HG03095 (cell line): ENCODE data around the gene RXRG.

ENCODE experiments used
- ATAC-seq: cut with Tn5 transposase; IDR thresholded peaks from one replicate; pipeline ENCODE4 v1.9.1; 2021; ENCODE audit warnings: moderate library complexity; ENCODE audit not compliant: unreplicated experiment

RXRG gene

DNA sequence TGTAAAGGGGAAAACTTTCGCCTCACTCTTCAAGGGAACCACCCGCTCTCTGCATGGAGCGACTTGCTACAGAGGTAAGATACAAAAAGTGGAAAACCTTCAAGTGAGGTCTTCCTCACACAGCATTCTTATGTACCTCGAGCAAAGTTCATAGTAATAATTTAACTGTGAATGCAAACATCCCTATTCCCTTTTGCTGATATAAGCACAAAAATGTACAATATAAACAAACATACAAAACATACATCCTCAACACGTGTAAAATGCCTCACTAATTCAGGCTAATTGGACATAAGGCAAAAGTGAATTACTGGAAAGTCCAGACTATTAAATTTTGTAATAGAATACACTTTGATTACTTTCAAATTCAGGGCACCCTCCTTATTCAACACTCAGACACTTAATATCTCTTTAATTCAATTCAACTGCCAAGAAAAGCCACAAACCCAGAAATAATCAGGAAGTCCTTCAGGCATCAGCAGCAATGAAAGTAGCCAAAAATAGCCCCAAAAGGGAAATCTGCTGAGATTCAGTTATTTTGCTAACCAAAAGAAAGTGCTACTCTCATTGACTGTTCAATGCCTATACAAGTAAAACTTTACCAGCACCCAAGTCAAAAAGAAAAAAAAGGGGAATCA is 73.2 kb downstream of the RXRG start:
- ATAC-seq = no peak

DNA sequence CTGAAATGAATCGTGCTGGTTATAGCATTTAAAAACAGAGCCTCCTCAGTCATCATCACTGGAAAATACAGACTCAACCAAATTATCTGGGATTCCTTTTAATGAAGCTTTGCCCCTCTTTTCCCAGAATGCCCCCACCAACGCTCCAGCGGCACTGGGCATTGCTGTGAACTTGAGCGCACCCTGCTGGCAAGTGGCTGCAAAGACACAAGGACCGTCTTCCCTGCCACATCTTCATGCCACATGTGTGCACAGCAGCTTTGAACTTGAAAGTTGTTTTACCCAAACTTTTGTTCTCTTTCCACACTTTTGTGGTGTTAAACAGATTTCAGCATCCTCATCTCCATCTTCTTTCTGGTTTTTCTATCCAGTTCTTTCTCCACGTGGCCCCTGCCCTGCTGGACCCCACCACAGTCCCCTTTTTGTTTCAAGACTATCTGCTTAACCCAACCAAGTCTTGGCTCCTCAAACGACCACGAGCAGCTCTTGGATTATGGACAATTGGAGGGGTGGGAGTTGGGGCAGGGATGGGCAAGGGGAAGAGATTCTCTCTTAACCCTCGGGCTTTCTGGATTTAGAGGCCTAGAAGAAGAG is 75.6 kb downstream of the RXRG start:
- peak; percentile 69 for ATAC-seq

GRCh38 chr1:165367375-165367993 is 77.4 kb downstream of the RXRG start:
- ATAC-seq = no peak

DNA sequence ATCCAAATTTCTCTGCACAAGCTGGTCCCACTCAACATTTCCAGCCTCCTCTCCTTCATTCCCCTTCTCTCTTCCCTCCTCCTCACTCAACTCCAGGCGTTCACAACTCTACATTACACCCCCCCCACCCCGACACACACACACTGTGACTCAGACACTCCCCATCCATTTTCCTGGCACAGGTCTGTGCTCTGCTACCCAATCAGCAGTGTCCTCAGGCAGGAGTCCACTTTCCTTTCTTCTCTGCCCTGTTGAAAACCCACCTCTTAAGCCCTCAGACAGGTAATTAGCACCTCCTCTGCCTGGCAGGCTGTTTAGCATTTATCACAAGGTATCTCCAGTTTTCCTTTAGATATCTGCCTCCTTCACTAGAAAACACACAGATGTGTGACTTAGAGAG is 79.6 kb downstream of the RXRG start:
- no peak for ATAC-seq

DNA sequence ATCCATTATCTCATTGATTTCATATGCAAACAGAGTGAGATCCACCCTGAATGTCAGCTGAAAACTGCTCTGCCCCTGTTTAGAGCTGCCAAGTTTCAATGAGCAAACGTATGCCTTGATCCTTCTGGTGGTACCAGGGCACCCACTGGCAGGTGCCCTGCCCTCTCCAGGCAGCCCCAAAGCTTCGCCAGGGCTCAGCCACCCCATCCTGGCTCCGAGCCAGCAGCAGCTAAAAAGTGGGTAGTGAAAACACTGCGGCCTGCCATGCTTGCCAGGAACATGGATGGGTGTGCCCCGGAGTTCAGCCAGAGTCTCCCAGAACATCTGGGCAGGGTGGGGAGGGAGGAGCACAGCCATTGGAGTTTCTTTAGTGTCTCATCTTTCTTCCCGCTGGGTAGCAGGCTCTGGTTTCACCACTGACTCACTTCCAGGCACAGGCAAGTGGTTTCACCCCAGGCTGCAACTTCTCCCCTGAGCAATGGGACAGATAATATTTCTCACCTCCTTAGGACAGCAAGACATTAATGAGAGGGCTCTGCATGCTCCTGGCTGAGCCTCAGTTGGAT is 80.3 kb downstream of the RXRG start:
- no peak for ATAC-seq

- ATAC-seq = no peak
These were observed 88.0 kb downstream of the RXRG start for GRCh38 chr1:165356876-165357275.

- no peak for ATAC-seq
These were observed 88.7 kb downstream of the RXRG start, which contains the start of gene LMX1A for GRCh38 chr1:165355977-165356811. Gene LMX1A (minus strand): TSS chr1:165356715. CDS start chr1:165355559, 1,156 bp downstream.

- no peak for ATAC-seq
These were observed 89.6 kb downstream of the RXRG start for GRCh38 chr1:165355139-165355976.

DNA sequence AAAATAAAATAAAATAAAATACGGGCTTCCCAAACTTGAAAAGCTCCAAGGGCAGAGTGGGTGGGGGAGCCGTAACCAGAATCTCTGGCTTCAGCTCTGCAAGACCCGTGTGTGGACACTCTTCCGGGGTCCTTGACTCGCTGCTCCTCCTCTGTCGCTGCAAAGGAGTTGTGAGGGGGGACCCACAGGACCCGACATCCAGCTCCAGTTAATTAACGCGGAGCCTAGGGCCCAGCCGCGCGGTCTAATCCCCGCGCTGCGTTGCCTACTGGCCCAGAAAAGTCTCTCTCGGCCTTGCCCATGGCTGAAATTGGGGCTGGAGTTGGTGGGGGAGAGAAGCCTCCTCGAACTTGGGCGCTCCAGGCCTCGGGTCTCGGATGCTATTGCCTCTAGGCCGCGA is 90.2 kb downstream of the RXRG start:
- no peak for ATAC-seq

DNA sequence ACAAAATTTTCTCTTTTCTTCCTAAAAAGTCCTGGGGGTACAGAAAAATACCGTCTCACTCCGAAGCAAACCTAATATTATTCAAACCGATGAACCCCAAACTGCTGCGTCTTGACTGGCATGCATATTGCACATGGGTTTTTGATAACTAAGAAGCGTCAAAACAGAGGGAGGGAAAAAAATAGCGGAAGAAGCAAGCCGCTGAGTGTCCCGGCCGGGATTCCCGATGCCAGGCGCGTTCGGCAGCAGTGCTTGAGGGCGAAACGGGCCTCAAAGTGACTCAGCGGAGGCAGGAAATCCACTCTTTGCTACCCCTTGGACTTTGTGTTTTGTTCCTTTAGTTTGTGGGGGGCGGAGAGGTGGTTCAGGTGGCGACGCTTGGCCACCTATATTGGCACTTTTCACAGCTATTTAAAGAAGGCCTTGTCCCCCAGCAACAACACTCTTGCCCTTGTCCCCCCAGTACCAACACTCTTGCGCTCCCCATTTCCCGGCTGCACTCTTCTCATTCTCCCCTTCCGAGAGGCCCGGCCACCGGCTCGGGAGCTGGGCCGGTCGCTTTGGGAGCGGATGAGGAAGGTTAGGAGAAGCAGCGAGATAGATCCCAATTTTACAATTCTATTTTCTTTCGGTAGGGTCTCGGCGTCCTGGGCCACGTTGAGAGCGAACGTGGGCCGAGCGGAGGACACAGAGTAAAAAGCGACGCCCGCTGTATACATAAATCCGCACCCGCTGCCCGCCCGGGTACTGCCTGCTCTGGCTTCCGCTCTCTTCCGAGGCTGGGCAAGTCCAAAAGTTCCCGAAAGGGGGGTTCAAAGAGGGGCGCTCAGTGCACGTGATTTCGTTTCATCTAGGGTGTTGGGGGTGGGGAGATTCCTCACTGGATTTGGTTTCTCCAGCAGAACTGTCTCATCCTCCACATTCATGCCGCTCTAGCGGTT is 90.9 kb downstream of the RXRG start:
- ATAC-seq = no peak

DNA sequence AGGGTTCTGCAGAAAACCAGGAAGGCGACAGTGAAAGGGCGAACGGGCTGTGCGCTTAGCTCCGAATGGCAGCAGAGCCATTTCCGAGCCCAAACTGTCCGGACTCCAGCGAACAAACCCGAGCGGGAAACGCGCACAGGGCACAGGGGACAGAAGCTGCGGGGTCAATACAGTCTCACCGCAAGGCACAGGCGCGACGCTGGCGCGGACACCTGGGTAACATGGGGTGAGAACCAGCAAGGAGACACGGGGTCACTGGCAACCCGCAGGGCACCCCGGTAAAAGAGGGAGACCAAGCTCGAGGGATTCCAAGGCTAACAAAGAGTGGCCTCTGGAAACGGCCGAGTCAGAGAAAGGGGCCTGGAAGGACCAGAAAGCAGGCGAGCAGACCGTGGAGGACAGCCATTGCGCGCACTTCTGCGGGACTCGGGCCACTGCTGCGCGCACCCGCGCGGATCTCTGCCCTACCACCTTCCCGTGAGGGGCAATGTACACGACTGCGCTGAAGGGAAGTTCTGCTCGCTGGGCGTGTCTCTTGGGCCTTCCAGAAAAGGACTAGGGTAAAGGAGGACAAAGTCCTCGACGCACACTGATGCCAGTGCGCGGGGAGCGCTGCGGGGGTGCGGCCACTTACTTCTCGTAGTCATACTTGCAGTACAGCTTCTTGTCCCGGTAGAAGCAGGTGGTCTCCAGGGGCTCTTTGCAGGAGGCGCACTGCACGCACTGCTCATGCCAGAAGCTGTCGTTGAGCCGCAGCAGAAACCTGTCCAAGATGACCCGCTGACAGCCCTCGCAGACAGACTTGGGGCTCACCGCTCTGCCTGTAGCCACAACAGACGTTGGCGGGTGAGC is 92.3 kb downstream of the RXRG start:
- no peak for ATAC-seq

DNA sequence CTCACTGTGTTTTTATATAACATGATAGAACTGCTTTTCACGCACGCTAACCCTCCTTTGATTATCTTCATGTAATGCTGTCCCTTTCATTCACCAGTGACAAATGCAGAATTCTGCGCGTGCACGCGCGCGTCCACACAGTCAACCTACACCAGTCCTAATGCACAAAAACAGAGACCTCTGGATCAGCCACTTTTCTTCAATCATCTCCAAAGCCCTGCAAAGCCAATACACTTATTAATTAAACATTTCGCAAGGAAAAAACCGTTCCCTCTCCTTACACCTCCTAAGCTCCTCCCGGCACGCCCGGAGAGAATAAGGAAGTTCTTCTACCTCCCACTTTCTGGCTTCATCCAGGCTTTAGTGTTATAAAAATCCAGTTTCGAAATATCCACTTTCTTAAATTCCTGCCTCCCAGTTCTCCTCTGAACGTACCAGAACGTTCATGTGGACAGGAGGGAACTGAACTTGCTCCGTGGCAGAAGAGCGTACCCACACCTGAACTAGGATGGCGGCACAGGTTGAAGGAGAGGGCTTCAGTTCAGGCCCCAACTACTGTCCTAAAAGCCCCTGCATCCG is 93.0 kb downstream of the RXRG start:
- no peak for ATAC-seq
